ENCODE data around the gene EPHA2.

EPHA2 gene

DNA sequence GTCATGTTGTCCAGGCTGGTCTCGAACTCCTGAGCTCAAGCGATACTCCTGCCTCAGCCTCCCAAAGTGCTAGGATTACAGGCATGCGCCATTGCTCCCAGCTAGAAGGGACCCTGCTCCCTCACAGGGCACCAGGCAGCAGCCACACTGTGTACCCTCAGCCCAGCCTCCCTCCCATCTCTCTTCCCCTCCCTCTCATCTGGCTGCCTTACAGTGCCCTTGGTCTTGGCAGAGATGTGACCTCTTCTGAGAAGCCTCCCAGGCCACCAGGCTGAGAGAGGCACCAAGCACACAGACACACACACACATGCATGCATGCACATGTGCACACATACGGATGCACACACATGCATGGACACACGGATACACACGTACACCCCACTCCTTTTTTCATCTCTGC, 25.0 kb downstream of the EPHA2 start:
- Histone ChIP-seq H3K36me3 (ENCODE audit: control insufficient read depth, insufficient read depth, low read length) (peaks cover 8% of the 10 kb centered on the region), H3K27ac (ENCODE audit: low read depth, low read length) (no peak overlapping the region), H3K4me3 (ENCODE audit: low read length) (no peak overlapping the region), H3K4me1 (ENCODE audit: control insufficient read depth, insufficient read depth, low read length) (no peaks in the 10 kb centered on the region), H3K27me3 (ENCODE audit: control insufficient read depth, insufficient read depth, low read length) (no peaks in the 10 kb centered on the region), H3K9ac (ENCODE audit: low read length) (no peak overlapping the region)

DNA sequence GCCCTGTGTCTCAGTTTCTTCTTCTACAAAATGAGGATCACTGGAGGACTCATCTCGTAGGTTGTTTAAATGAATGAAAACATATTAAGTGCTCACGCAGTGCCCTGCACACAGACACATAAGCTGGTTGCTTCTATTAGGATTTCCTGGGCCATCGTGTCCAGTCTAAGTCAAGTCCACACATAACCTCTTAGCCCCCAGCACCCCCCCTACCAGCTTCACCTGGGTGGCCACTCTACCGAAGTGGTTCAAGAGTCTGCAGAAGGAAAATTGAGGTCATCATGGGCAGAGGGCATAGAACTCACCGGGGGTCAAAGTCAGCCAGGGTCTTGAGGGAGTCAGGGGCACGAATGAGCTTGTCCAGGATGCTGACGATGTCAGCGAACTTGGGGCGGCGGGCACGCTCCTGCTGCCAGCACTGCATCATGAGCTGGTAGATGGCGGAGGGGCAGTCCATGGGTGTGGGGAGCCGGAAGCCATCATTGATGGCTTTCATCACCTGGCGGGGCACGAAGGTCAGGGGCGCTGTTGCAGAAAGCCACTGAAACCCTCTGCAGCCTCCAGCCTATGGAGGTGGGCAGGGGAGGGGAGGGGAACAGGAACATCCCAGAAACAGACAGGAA, 25.8 kb downstream of the EPHA2 start:
- Histone ChIP-seq H3K27me3 (ENCODE audit: control insufficient read depth, insufficient read depth, low read length) (no peaks in the 10 kb centered on the region), H3K4me3 (ENCODE audit: low read length) (no peak overlapping the region), H3K36me3 (ENCODE audit: control insufficient read depth, insufficient read depth, low read length) (peaks cover 8% of the 10 kb centered on the region), H3K4me1 (ENCODE audit: control insufficient read depth, insufficient read depth, low read length) (no peaks in the 10 kb centered on the region), H3K27ac (ENCODE audit: low read depth, low read length) (no peak overlapping the region), H3K9ac (ENCODE audit: low read length) (no peak overlapping the region)

DNA sequence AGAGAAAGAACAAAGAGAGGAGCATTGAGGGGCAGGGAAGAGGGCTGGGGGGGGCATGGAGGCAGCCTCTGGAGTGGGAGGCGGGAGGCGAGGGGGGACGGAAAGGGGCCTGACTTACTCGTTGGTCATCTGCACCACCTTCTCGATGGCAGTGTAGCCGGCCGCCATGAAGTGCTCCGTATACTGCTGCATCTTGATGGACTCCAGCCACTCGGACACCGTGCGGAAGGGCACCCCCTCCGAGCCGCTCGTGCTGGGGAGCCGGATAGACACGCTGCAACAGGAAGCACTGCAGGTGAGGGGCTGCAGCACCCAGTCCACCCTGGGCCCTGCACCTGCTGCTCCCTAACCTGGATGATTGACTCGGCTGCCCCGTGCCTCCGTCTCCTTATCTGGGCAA, 26.6 kb downstream of the EPHA2 start:
- H3K9ac ChIP-seq (ENCODE audit: low read length), result no peak overlapping the region
- H3K27ac ChIP-seq (ENCODE audit: low read depth, low read length), result no peak overlapping the region
- no peaks in the 10 kb centered on the region for H3K27me3 ChIP-seq (ENCODE audit: control insufficient read depth, insufficient read depth, low read length)
- no peaks in the 10 kb centered on the region for H3K4me1 ChIP-seq (ENCODE audit: control insufficient read depth, insufficient read depth, low read length)
- H3K4me3 ChIP-seq (ENCODE audit: low read length), result no peak overlapping the region
- peaks cover 8% of the 10 kb centered on the region for H3K36me3 ChIP-seq (ENCODE audit: control insufficient read depth, insufficient read depth, low read length)

DNA sequence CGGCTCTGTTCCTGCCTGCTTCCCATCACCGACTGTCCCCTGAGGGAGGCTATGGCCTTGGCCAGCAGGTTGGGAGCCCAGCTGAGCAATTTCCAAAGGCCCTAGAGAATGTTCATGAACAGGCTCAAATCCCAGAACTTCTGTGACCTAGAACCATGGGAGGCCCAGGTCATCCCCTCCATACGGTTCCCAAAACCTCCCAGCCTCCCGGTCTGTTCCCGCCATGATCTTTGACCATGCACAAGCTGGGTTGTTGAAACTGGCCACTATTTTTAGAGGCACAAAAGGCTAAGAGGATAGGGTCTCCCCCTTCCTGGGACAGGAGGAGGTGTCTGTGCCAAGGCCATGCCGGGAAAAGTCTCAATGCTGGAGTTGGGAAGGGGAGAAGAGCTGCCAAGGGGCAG, 27.5 kb downstream of the EPHA2 start:
- H3K4me1 ChIP-seq (ENCODE audit: control insufficient read depth, insufficient read depth, low read length), result no peaks in the 10 kb centered on the region
- H3K36me3 ChIP-seq (ENCODE audit: control insufficient read depth, insufficient read depth, low read length), result peaks cover 8% of the 10 kb centered on the region

DNA sequence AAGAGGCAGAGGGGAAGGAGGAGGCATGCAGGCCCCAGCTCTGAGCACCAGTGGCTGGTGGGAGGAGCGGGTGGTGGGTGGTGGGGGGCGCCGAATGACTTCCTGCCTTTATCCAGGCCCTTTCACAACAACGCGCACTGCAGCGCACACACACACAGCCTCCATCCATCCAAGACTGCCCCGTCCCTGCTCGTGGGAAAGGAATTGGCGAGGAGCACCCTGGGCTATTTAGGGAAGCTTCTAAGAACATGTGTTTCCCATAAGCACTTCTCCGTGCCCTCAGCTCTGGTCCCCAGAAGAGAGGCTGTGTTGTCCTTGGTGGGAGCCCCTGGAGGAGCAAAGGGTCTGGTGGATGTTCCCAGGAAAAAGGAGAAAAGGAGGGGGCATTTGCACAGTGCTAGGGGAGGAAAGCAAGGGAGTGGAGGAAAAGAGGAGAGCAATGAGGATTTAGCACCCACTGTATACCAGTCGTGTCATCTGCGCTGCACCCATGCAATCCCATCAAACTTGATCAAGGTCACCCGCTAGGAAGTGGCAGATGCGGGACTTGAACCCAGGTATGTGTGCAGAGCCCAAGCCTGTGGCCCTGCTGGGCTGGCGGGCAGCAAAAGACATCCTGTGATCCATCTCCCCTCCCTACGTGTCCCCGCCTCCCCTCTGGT, 28.1 kb downstream of the EPHA2 start:
- peaks cover 8% of the 10 kb centered on the region for H3K36me3 ChIP-seq (ENCODE audit: control insufficient read depth, insufficient read depth, low read length)
- no peaks in the 10 kb centered on the region for H3K4me1 ChIP-seq (ENCODE audit: control insufficient read depth, insufficient read depth, low read length)
- H3K9ac ChIP-seq (ENCODE audit: low read length), result no peak overlapping the region
- H3K4me3 ChIP-seq (ENCODE audit: low read length), result no peak overlapping the region
- no peak overlapping the region for H3K27ac ChIP-seq (ENCODE audit: low read depth, low read length)
- H3K27me3 ChIP-seq (ENCODE audit: control insufficient read depth, insufficient read depth, low read length), result no peaks in the 10 kb centered on the region

More for the DNA sequence above, 27.5 kb downstream of the EPHA2 start:
- no peak overlapping the region for H3K9ac ChIP-seq (ENCODE audit: low read length)
- H3K27me3 ChIP-seq (ENCODE audit: control insufficient read depth, insufficient read depth, low read length), result no peaks in the 10 kb centered on the region
- no peak overlapping the region for H3K4me3 ChIP-seq (ENCODE audit: low read length)
- no peak overlapping the region for H3K27ac ChIP-seq (ENCODE audit: low read depth, low read length)

DNA sequence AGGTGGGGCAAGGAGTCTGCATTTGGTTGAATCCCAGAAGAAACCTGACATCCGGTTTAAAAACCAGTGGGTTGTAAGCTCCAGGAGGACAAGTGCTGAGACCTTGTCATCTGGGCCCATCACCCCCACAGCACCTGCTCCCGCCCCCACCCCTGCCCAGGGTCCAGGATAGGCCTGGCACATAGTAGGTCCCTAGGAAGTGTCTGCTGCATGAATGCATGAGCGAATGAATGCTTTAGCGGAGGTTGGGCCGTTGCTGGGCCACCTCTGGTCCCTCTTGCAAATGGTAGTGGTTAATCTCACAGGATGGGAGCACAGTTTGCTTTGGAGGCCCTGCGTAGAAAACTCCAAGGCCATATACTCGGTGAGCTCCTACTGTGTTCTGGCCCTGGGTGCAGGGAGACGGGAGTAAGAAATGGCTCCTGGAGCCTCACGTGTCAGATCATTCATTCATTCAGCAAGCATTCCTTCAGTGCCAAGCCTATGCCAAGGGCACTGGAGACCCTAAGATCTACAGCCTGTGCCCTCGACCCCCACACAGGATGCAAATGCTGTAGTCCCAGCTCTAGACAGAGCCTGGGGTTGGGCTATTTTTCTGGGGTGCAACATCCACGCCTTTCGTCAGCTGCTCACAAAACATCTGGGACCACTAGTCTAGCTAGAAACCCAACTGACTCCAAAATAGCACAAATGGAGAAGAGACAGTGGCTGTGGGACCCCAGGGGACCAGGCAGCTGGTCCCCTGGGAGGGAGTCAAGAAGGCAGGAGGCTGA, 28.9 kb downstream of the EPHA2 start:
- peaks cover 8% of the 10 kb centered on the region for H3K36me3 ChIP-seq (ENCODE audit: control insufficient read depth, insufficient read depth, low read length)
- H3K4me3 ChIP-seq (ENCODE audit: low read length), result no peak overlapping the region
- H3K4me1 ChIP-seq (ENCODE audit: control insufficient read depth, insufficient read depth, low read length), result no peaks in the 10 kb centered on the region
- no peak overlapping the region for H3K27ac ChIP-seq (ENCODE audit: low read depth, low read length)
- no peaks in the 10 kb centered on the region for H3K27me3 ChIP-seq (ENCODE audit: control insufficient read depth, insufficient read depth, low read length)
- no peak overlapping the region for H3K9ac ChIP-seq (ENCODE audit: low read length)

DNA sequence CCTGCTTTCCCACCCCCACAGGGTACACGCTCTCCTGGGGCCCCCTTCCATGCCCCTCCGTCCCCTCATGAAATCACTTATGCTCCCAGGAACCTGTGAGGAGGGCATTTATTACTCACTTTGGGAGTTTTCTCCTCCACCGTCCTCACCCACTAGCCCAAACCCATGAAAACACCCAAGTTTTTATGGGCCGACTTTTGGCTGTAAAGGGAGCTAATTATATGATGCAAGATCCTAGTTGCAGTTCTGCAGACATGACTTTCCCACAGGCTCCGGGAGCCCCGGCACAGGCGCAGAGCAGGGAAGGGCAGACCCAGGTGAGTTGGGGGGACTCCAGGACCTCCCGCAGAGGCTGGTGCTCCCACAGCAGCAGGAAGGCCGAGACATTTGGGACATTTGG, 29.7 kb downstream of the EPHA2 start:
- Histone ChIP-seq H3K27me3 (ENCODE audit: control insufficient read depth, insufficient read depth, low read length) (no peaks in the 10 kb centered on the region), H3K9ac (ENCODE audit: low read length) (no peak overlapping the region), H3K27ac (ENCODE audit: low read depth, low read length) (no peak overlapping the region), H3K4me3 (ENCODE audit: low read length) (no peak overlapping the region), H3K36me3 (ENCODE audit: control insufficient read depth, insufficient read depth, low read length) (peaks cover 6% of the 10 kb centered on the region), H3K4me1 (ENCODE audit: control insufficient read depth, insufficient read depth, low read length) (no peaks in the 10 kb centered on the region)

DNA sequence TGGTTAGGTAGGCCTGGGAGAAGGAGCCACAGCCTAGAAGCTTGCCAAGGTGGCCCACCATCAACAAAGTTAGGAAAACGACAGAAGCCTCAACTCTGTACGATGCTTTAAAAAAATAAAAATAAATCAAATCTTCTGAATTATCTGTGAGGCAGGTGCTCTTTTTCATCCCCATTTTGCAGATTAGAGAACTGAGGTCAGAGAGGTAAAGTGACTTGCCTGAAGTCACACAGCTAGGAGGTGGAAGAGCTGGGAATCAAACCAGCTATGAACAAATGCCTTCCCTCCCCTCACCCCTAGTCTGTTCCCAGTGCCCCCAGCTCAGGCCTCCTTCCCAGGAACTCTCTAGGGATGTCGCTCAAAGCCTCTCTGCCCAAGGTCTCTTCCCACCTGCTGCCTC, 30.4 kb downstream of the EPHA2 start:
- Histone ChIP-seq H3K4me1 (ENCODE audit: control insufficient read depth, insufficient read depth, low read length) (no peaks in the 10 kb centered on the region), H3K27ac (ENCODE audit: low read depth, low read length) (no peak overlapping the region), H3K36me3 (ENCODE audit: control insufficient read depth, insufficient read depth, low read length) (peaks cover 2% of the 10 kb centered on the region)

DNA sequence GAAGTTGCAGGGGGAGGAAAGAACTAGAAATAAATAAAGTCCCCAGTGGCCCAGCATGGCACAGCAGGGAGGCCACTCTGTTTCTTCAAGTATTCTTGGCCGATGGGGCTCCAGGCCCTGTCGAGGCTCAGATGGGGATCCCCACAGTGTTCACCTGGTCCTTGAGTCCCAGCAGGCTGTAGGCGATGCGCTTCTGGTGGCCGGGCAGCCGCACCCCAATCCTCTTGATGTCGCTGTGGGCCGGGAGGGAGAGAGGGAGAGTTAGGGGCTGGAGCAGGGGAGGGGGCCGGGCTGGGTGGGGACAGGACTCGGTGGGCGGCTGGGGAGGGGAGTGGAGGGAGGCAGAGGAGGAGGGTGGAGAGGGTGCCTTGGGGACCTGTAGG, 30.8 kb downstream of the EPHA2 start:
- Histone ChIP-seq H3K9ac (ENCODE audit: low read length) (no peak overlapping the region), H3K27ac (ENCODE audit: low read depth, low read length) (no peak overlapping the region), H3K27me3 (ENCODE audit: control insufficient read depth, insufficient read depth, low read length) (no peaks in the 10 kb centered on the region), H3K4me1 (ENCODE audit: control insufficient read depth, insufficient read depth, low read length) (no peaks in the 10 kb centered on the region), H3K4me3 (ENCODE audit: low read length) (no peak overlapping the region), H3K36me3 (ENCODE audit: control insufficient read depth, insufficient read depth, low read length) (peaks cover 2% of the 10 kb centered on the region)

More for the DNA sequence above, 30.4 kb downstream of the EPHA2 start:
- Histone ChIP-seq H3K4me3 (ENCODE audit: low read length) (no peak overlapping the region), H3K9ac (ENCODE audit: low read length) (no peak overlapping the region), H3K27me3 (ENCODE audit: control insufficient read depth, insufficient read depth, low read length) (no peaks in the 10 kb centered on the region)

DNA sequence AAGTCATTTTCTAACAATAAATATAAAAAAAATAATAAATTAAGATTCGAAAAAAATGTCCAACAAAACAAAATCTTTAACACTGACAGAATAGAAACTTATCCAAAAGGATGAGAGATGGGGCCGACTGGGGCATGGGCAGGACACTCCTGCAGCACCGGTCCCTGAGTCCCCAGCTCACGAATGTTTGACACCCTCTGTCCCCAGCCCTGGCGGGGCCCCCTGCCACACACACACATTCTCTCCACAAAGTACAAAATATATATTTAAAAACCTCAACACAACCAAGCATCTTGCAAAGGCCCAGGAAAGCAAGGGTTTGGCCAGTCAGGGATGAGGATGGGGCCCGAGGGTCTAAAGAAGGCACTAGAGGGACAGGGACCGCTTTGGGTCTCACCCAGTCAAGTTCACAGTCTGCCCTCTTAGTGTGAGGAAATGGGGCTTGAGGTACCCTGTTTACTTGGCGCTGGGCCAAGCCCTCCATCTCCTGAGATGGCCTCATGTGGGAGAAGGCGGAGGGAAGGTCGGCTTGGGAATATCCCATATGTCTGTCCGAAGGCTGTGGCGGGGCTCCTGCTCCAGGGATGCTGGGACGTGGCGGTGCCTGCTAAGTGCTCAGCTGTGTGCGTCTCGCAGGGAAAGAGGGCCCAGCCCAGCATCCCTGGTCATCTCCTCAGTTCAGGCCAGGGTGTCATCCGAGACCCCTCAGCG, 31.3 kb downstream of the EPHA2 start:
- H3K36me3 ChIP-seq (ENCODE audit: control insufficient read depth, insufficient read depth, low read length), result peaks cover 2% of the 10 kb centered on the region
- H3K27me3 ChIP-seq (ENCODE audit: control insufficient read depth, insufficient read depth, low read length), result no peaks in the 10 kb centered on the region
- H3K27ac ChIP-seq (ENCODE audit: low read depth, low read length), result no peak overlapping the region
- no peaks in the 10 kb centered on the region for H3K4me1 ChIP-seq (ENCODE audit: control insufficient read depth, insufficient read depth, low read length)
- H3K9ac ChIP-seq (ENCODE audit: low read length), result no peak overlapping the region
- H3K4me3 ChIP-seq (ENCODE audit: low read length), result no peak overlapping the region

DNA sequence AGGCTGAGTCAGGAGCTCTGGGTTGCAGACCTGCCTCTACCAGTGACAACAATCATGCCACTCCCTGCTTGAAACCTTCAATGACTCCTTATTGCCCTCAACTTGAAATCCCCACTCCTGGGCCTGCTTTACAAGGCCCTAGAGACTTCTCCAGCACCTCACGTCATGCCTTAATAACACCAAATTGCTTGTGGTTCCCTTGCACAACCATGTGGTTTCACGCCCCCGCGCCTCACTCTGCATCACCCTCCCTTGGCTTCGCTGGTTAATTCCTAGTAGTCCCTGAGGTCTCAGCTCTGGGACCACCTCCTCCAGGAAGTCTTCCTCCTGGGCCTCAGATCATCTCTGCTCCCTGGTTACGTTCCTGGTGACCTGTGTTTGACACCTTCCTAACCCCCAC, 33.0 kb downstream of the EPHA2 start:
- H3K4me1 ChIP-seq (ENCODE audit: control insufficient read depth, insufficient read depth, low read length), result no peaks in the 10 kb centered on the region
- no peaks in the 10 kb centered on the region for H3K27me3 ChIP-seq (ENCODE audit: control insufficient read depth, insufficient read depth, low read length)
- H3K36me3 ChIP-seq (ENCODE audit: control insufficient read depth, insufficient read depth, low read length), result no peaks in the 10 kb centered on the region
- H3K4me3 ChIP-seq (ENCODE audit: low read length), result no peak overlapping the region
- no peak overlapping the region for H3K9ac ChIP-seq (ENCODE audit: low read length)
- no peak overlapping the region for H3K27ac ChIP-seq (ENCODE audit: low read depth, low read length)

DNA sequence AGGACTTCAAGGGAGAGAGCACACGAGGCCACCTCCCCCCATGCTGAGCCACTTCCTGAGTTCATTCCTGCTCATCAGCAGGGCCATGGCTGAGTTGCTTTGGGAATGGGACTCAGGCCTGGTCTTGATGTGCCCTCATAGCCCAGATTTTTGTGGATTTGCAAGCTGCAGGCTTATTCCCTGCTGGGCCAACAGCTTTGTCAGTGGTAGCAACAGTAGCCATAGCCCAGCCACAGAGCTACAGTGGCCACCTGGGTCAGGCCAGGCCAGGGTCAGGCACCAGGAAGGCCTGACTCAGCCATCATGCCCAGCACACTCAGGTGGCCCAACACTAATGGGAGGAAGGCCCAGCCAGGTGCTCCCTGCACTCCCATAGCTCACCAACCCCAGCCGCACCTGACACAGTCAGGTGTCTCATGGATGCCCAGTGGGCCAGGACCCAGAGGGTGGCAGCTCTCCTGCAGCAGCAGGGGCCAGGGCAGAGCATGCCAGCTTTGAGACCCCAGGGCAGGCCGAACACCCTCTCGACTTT, 33.5 kb downstream of the EPHA2 start:
- H3K4me1 ChIP-seq (ENCODE audit: control insufficient read depth, insufficient read depth, low read length), result no peaks in the 10 kb centered on the region
- no peaks in the 10 kb centered on the region for H3K27me3 ChIP-seq (ENCODE audit: control insufficient read depth, insufficient read depth, low read length)
- H3K27ac ChIP-seq (ENCODE audit: low read depth, low read length), result no peak overlapping the region
- H3K36me3 ChIP-seq (ENCODE audit: control insufficient read depth, insufficient read depth, low read length), result no peaks in the 10 kb centered on the region
- H3K4me3 ChIP-seq (ENCODE audit: low read length), result no peak overlapping the region
- no peak overlapping the region for H3K9ac ChIP-seq (ENCODE audit: low read length)

All from rectal smooth muscle tissue (tissue), 1 donor.